Muscle layer of colon (tissue), 2 donors: ENCODE results near the gene ENG.

ENCODE experiments used
- H3K27ac ChIP-seq: one replicate; pipeline ENCODE4 v1.7.0; 2013; ENCODE audit warnings: low read depth, mild to moderate bottlenecking, low read length, moderate library complexity
- H3K27me3 ChIP-seq, 2 donors: one replicate each; pipeline ENCODE4 v1.7.0; 2013; ENCODE audit warnings: low read length in 2 of 2, mild to moderate bottlenecking in 2 of 2; ENCODE audit not compliant: insufficient read depth in 2 of 2, control insufficient read depth in 1 of 2
- H3K36me3 ChIP-seq: one replicate; pipeline ENCODE4 v1.7.0; 2013; ENCODE audit warnings: mild to moderate bottlenecking, low read length; ENCODE audit not compliant: insufficient read depth
- H3K4me1 ChIP-seq: one replicate; pipeline ENCODE4 v1.7.0; 2013; ENCODE audit warnings: mild to moderate bottlenecking, low read length; ENCODE audit not compliant: insufficient read depth
- H3K4me3 ChIP-seq, 2 donors: one replicate each; pipeline ENCODE4 v1.7.0; 2013; ENCODE audit warnings: low read length in 2 of 2, low read depth in 1 of 2, mild to moderate bottlenecking in 1 of 2, moderate library complexity in 1 of 2
- H3K9ac ChIP-seq: one replicate; pipeline ENCODE4 v1.7.0; 2013; ENCODE audit warnings: low read length
- H3K9me3 ChIP-seq: one replicate; pipeline ENCODE4 v1.7.0; 2013; ENCODE audit warnings: mild to moderate bottlenecking, low read length
- donor health status: abdominal sarcoma.
- donor health status: Adenocarcinoma of cecum.

Gene ENG

DNA sequence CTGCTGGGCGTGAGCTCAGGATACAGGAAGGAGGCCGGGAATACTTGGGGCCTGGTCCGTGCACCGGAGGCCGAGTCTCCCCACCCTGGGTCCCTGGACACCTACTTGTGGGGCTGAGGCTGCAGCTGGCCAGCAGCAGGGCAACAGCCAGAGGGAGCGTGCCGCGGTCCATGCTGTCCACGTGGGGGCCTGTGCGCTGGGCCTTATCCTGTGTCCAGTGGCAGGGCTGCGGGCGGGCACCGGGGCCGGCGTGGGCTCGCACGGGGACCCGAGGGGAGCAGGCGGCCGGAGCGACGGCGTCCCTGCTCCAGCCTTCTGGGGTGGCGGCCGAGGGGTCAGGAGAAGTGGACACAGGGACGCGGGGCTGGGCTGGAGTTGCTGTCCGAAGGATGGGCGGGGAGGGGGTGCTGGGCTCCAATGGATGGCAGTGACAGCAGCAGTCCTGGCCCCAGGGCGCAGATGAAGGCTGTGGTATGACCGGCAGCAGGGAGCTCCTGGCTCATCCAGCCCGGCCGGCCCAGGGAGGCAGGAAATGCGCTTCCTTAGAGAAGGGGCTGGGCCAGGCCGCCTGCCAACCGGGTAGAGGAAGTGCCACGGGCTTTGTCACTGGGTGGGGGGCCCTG lies at the start of gene ENG:
ENG (minus strand) TSS at position 475 of the 623 bp plus-strand sequence; CDS start at position 172, 303 bp downstream.
- no peaks in the 10 kb centered on the region for H3K27me3 ChIP-seq
- H3K36me3 ChIP-seq: no peaks in the 10 kb centered on the region
- peaks cover 6% of the 10 kb centered on the region for H3K4me1 ChIP-seq
- peak within 1 kb of the TSS; percentile 61 to 64 for H3K4me3 ChIP-seq
- peak within 1 kb of the TSS; percentile 65 for H3K9ac ChIP-seq
- H3K9me3 ChIP-seq: no peaks in the 10 kb centered on the region
- H3K27ac ChIP-seq: peak within 1 kb of the TSS; percentile 49

DNA sequence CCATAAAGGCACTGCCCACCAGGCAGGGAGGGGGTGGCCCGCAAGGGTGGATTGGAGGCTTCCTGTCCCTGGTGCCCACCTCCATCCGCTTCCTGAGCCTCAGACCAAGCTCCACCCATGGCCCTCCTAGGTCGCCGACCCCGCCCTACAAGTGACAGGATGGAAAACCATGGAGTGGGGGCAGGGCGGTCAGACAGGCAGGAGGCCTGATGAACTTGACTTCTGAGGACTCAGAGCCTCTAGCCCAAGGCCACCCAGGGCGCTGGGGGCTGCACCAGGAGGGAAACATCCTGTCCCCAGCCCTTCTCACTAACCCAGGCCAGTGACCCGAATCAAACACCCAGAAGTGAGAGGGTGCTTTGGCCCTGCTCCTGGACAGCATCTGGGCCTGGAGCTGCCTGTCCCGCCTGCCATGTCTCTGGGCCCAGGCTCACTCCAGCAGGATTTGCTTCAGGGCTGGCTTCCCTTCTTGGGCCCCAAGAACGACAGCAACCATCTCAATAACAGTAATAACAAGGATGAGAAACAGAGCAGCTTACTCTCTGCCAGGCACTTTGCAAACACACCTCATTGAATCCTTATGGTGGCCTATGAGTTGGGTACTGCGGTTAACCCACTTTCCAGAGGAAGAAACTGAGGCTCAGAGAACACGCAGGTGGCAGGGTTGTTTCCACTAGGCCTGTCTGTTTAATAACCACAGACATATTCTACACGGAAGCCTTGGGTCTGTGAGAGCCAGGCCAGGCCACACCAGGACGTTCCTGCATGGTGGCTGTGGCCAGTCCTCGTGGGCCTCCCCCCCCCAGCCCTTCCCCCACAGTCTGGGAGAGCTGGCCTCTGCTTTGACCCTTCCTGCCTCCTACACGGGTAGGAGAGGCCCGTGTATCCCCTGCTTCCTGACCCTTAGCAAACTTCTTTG lies 49.4 kb upstream of the ENG start:
- H3K4me1 ChIP-seq: peaks cover 37% of the 10 kb centered on the region
- H3K36me3 ChIP-seq: no peaks in the 10 kb centered on the region
- H3K27me3 ChIP-seq: no peaks in the 10 kb centered on the region
- no peak overlapping the region for H3K9ac ChIP-seq
- H3K4me3 ChIP-seq: no peak overlapping the region
- H3K27ac ChIP-seq: peak overlapping the region; percentile 48
- H3K9me3 ChIP-seq: no peaks in the 10 kb centered on the region

DNA sequence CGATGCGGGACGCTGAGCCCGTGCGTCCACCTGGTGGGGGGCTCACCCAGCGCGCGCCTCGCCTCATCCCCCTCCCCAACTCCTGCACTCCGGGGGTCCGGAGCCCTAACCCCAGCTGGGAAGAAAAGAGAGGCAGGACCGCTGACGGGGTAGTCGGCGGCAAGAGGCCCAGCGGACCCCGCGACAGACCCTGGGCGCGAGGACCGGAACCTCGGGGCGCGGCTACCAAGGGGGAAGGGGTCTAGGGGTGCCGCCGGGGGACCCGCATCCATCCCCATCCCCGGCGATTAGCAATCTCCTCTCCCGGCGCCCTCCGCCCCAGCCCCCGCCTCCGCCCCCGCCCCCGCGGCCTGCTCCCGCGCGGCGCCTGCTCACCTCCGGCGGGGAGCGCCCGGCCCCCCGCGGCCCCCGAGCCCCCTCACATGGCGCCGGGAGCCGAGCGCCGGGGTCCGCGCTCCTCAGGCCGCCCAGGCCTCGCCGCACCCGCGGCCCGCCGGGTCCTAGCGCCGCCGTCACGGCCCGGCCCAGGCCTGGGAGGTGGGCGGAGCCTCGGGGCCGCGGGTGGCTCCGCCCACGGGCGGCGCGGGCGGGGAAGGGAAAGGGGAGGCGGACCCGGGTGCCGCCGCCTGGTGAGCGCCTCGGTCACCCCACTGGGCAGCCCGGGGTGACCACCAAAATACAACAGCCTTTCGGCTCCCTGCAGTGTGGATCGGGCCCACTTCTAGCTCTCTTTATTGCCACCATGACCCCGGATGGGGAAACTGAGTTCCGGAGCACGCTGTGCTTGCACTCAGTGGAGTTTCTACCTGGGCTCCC lies 44.9 kb upstream of the ENG start, which contains the start of gene ST6GALNAC6:
ST6GALNAC6 (minus strand) TSS at position 476 of the 816 bp plus-strand sequence. CDS start 1,622 bp downstream, outside the sequence.
- H3K36me3 ChIP-seq: peaks cover 17% of the 10 kb centered on the region
- H3K9ac ChIP-seq: peak within 1 kb of the TSS; percentile 57
- H3K27me3 ChIP-seq: no peaks in the 10 kb centered on the region
- peak within 1 kb of the TSS; percentile 73 to 81 for H3K4me3 ChIP-seq
- H3K4me1 ChIP-seq: peaks cover 40% of the 10 kb centered on the region
- no peaks in the 10 kb centered on the region for H3K9me3 ChIP-seq
- peak within 1 kb of the TSS; percentile 85 for H3K27ac ChIP-seq

DNA sequence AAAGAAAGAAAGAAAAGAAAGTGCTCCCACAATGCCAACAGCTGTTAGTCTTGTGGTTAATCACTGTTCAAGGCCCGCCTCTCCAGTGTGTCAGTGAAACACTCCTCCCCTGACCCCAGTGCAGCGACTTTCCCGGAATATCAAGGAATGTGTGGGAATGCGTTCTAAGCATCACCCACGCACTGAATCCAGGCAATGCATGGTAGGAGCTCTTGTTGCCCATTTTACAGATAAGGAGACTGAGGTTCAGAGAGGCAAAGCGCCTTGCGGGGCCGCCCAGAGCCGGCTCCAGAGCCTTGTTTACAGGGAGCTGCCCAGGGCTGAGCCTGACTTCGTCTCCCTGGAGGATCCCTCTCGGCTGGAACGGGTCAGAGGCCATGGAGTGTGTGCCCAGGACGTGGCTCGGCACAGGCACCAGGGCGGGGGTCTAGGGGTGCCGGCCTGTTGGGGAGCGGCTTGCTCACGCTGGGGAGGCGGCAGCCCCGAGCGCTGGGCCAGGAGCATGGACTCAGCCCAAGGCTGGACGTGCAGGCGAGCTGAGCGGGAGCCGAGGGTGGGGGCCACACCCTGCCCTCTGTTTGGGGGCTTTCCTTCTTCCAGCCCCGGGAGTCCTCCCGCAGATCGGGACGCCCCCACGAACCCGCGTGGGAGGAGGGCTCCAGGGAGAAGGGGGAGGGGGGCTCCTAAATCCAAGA lies 44.1 kb upstream of the ENG start:
- Histone ChIP-seq H3K9me3 (no peaks in the 10 kb centered on the region), H3K27ac (peak overlapping the region; percentile 85), H3K9ac (peak overlapping the region; percentile 57), H3K4me3 (peak overlapping the region; percentile 73 to 81), H3K4me1 (peaks cover 32% of the 10 kb centered on the region), H3K27me3 (no peaks in the 10 kb centered on the region), H3K36me3 (peaks cover 25% of the 10 kb centered on the region)

DNA sequence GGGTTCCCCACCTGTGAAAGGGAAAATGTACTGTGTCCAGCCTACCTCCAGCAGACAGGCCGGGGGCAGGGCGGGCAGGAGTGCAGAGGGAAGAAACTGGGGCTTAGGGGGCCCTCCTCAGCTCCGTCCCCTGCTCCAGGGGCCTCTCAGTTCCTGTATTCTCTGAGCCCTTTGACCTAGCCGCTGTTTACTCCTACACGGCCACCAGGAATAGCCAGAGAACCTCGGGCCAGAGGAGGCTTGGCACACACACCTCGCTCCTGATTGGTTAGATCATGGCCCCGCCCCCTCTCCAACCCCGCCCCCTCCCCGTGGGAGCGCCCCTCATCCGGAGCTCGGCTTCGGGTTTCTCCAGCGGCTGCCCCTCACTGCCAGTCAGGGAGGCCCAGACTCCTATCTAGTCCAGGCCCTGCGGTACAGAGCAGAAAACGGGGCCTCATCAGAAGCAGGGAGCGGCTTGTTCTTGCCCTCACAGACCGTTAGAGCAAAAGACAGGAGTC lies 42.8 kb upstream of the ENG start:
- peaks cover 38% of the 10 kb centered on the region for H3K36me3 ChIP-seq
- no peak overlapping the region for H3K9ac ChIP-seq
- H3K27me3 ChIP-seq: no peaks in the 10 kb centered on the region
- H3K4me1 ChIP-seq: peaks cover 29% of the 10 kb centered on the region
- H3K4me3 ChIP-seq: peak overlapping the region in 1 of 2 donors; percentile 50
- H3K27ac ChIP-seq: peak overlapping the region; percentile 61
- peaks cover 5% of the 10 kb centered on the region for H3K9me3 ChIP-seq

DNA sequence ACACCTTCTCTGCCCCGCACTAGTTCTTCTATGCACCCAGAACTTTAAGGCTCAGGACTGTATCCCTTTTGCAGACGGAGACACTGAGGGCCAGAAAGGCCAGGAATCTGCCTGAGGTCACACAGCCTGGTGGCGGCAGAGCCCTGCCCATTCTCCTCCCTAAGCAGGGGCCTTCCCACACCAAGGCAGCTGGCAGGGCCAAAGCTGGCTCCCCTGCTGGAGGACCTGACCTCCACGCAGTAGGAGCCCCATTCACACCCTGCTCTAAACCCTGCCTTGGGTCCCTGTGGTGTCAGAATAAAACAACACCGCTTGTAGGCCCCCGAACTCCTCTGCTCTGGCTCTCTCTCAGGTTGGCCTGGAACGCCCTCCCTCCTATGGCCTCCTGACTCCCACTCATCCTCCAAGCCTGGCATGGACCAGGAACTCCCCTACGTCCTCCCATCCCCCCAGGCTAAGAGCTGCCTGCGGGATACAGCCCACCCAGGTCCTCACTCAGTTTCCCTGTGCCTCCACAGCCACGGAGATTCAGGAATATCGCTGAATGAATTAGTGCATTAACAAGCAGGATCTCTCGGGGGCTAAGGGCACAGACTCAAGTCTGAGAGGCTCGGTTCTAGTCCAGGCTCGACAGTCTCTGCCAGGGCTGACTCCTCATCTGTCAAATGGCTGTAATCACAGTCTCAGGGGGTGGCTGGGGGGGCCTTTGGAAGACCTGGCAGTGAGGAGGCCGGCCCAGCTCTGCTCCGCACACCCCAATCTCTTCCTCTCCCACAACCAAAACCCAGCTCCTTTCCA lies 42.1 kb upstream of the ENG start:
- Histone ChIP-seq H3K9me3 (peaks cover 5% of the 10 kb centered on the region), H3K9ac (no peak overlapping the region), H3K4me1 (peaks cover 29% of the 10 kb centered on the region), H3K27ac (peak overlapping the region; percentile 61), H3K27me3 (no peaks in the 10 kb centered on the region), H3K4me3 (peak overlapping the region in 1 of 2 donors; percentile 50), H3K36me3 (peaks cover 39% of the 10 kb centered on the region)

DNA sequence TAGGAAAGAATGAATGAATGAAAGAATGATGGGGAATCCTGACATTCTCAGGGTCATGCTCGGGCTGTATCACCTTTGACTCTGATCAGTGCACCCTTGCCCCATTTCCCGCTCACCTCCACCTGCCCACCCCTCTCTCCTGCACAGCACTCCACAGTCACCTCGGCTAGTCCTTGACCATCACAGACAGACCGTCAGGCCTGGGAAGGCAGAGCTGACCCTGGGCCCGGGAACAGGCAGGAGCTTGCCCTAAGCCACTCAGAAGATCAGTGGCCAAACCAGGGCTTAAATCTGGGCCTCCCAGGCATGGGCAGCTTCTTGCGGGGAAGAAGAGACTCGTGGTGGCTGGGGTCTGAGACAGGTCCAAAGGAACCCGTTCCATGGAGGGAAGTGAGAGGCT lies 41.4 kb upstream of the ENG start:
- peaks cover 5% of the 10 kb centered on the region for H3K9me3 ChIP-seq
- no peak overlapping the region for H3K27ac ChIP-seq
- no peak overlapping the region for H3K9ac ChIP-seq
- no peaks in the 10 kb centered on the region for H3K27me3 ChIP-seq
- H3K4me3 ChIP-seq: no peak overlapping the region
- peaks cover 42% of the 10 kb centered on the region for H3K36me3 ChIP-seq
- H3K4me1 ChIP-seq: peaks cover 25% of the 10 kb centered on the region

DNA sequence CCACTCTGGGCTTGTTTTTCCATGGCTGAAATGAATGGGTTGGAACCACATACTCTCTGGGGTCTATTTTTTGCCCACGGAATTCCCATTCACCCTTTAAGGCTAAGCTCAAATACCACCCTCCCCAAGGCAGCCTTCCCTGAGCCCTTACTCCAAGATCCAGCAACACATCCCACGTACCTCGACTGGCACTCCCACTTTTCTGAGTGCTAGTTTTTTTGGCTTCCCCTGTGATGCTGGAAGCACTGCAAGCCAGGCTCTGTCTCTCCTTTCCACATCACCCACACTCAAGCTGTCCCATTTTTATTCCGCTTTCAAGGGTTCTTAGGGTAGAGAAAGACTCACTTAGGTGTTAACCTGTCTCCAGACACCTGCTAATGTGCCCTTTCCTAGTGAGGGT lies 38.9 kb upstream of the ENG start:
- Histone ChIP-seq H3K9me3 (peaks cover 5% of the 10 kb centered on the region), H3K9ac (no peak overlapping the region), H3K4me1 (peaks cover 17% of the 10 kb centered on the region), H3K4me3 (no peak overlapping the region), H3K36me3 (peaks cover 53% of the 10 kb centered on the region), H3K27ac (no peak overlapping the region), H3K27me3 (no peaks in the 10 kb centered on the region)

DNA sequence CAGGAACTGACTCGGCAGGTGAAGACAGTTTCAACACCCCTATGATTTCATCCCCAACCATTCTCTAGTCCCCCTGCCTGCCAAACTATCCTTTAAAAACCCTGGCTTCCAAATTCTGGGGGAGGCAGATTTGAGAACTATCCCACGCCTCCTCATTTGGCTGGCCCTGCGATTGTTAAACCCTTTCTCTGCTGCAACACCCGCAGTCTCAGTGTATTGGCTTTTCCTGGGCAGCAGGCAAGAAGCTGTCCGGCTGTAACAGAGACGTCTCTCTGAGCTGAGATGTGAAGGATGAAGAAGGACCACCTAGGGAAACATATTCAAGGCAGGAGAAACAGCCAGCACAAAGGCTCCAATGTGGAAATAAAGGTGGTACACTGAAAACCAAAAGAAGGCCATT lies 38.4 kb upstream of the ENG start:
- Histone ChIP-seq H3K27ac (no peak overlapping the region), H3K9ac (no peak overlapping the region), H3K36me3 (peaks cover 56% of the 10 kb centered on the region), H3K27me3 (no peaks in the 10 kb centered on the region), H3K4me1 (peaks cover 15% of the 10 kb centered on the region), H3K9me3 (peaks cover 5% of the 10 kb centered on the region), H3K4me3 (no peak overlapping the region)

DNA sequence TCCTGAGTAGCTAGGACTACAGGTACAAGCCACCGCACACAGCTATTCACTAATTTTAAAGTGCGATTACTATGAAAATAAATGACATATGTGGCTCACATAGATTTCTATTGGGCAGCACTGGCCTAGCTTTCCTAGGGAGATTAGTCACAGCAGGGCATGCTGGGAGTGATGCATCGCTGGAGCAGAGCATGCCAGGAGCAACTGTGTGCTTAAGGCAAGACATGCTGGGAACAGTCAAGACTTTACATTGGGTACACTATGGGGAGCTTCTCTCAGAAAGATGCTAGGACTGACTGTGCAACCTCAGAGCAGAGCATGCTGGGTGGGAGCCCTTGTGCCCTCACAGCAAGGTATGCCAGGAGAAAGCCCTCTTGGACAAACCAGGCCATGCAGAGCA lies 35.6 kb upstream of the ENG start:
- Histone ChIP-seq H3K36me3 (peaks cover 68% of the 10 kb centered on the region), H3K9ac (no peak overlapping the region)

More for the DNA sequence above, 35.6 kb upstream of the ENG start:
- H3K4me1 ChIP-seq: no peaks in the 10 kb centered on the region
- no peak overlapping the region for H3K4me3 ChIP-seq
- H3K27me3 ChIP-seq: no peaks in the 10 kb centered on the region
- no peak overlapping the region for H3K27ac ChIP-seq
- H3K9me3 ChIP-seq: peaks cover 5% of the 10 kb centered on the region
